GM21423 (cell line): ENCODE measurements around the gene ABCA2.

Experiments
- ATAC-seq: cut with Tn5 transposase; IDR thresholded peaks from one replicate; pipeline ENCODE4 v1.9.1; 2021; ENCODE audit warnings: mild to moderate bottlenecking, moderate library complexity; ENCODE audit not compliant: unreplicated experiment

Gene ABCA2

GRCh38 chr9:136969774-136970173 lies 58.3 kb downstream of the ABCA2 start:
- ATAC-seq, result no peak

- no peak for ATAC-seq
Measured at GRCh38 chr9:136969150-136969549, 58.9 kb downstream of the ABCA2 start.

GRCh38 chr9:136968333-136969127 lies 59.5 kb downstream of the ABCA2 start:
- ATAC-seq, result no peak

- ATAC-seq, result no peak
Measured at GRCh38 chr9:136965771-136966484, 62.1 kb downstream of the ABCA2 start.

- no peak for ATAC-seq
Measured at GRCh38 chr9:136964833-136965422, 63.1 kb downstream of the ABCA2 start.

- no peak for ATAC-seq
Measured at GRCh38 chr9:136964171-136964689, 63.8 kb downstream of the ABCA2 start.

GRCh38 chr9:136963751-136964150 lies 64.3 kb downstream of the ABCA2 start:
- ATAC-seq, result no peak

GRCh38 chr9:136963341-136963740 lies 64.7 kb downstream of the ABCA2 start:
- no peak for ATAC-seq

GRCh38 chr9:136962701-136963248 lies 65.3 kb downstream of the ABCA2 start:
- no peak for ATAC-seq

- ATAC-seq, result no peak
Measured at GRCh38 chr9:136962163-136962562, 65.9 kb downstream of the ABCA2 start.

- ATAC-seq, result no peak
Measured at GRCh38 chr9:136961279-136962065, 66.6 kb downstream of the ABCA2 start.

GRCh38 chr9:136960938-136961275 lies 67.1 kb downstream of the ABCA2 start:
- no peak for ATAC-seq

- no peak for ATAC-seq
Measured at GRCh38 chr9:136960212-136960937, 67.7 kb downstream of the ABCA2 start.

GRCh38 chr9:136958898-136959850 lies 68.9 kb downstream of the ABCA2 start:
- ATAC-seq, result no peak

GRCh38 chr9:136958473-136958872 lies 69.6 kb downstream of the ABCA2 start:
- ATAC-seq, result no peak

- ATAC-seq, result no peak
Measured at GRCh38 chr9:136957901-136958300, 70.1 kb downstream of the ABCA2 start.

- no peak for ATAC-seq
Measured at GRCh38 chr9:136957461-136957860, 70.6 kb downstream of the ABCA2 start.
